Heart left ventricle (tissue), 16 donors: ENCODE results near the gene SELENOF. TPM values are rescaled to one million over a fixed set of nuclear protein-coding genes. Genes with fewer than 3 reads are reported as not detected.
A peak's percentile ranks its signal among the peaks of the same experiment; 100 is the strongest.

Experiments used
- ATAC-seq, 4 donors: fragments of 200-7000 bp; cut with Tn5 transposase; one replicate each; pipeline ENCODE4 v1.9.1; 2020 to 2022; ENCODE audit warnings: moderate library complexity in 4 of 4, mild to moderate bottlenecking in 3 of 4, moderate number of reproducible peaks in 1 of 4
- DNase-seq, 5 donors: peaks; one replicate each; pipeline ENCODE4 v3.0.0-alpha.2; 2020
- H3K27ac ChIP-seq, 12 donors: fragments of 200-600 bp; sonication (generic) in 4 of 12; one replicate each; pipeline versions ENCODE4 v1.5.0 to v1.8.0; 2016 to 2022; ENCODE audit warnings: mild to moderate bottlenecking in 2 of 12
- H3K27me3 ChIP-seq, 9 donors: fragments of 200-600 bp; sonication (generic) in 2 of 9; one replicate each; pipeline versions ENCODE4 v1.5.1 to v1.8.0; 2016 to 2022; ENCODE audit warnings: mild to moderate bottlenecking in 3 of 9
- H3K36me3 ChIP-seq, 9 donors: fragments of 200-600 bp; sonication (generic) in 2 of 9; one replicate each; pipeline versions ENCODE4 v1.5.0 to v1.8.0; 2018 to 2022; ENCODE audit warnings: mild to moderate bottlenecking in 2 of 9
- H3K4me1 ChIP-seq, 12 donors: fragments of 200-600 bp; sonication (generic) in 4 of 12; one replicate each; pipeline versions ENCODE4 v1.5.0 to v1.8.0; 2016 to 2022; ENCODE audit warnings: mild to moderate bottlenecking in 3 of 12
- H3K4me3 ChIP-seq, 12 donors: fragments of 200-600 bp; sonication (generic) in 4 of 12; one replicate each; pipeline versions ENCODE4 v1.5.0 to v1.8.0; 2017 to 2022; ENCODE audit warnings: mild to moderate bottlenecking in 9 of 12, moderate library complexity in 4 of 12
- H3K9me3 ChIP-seq, 12 donors: fragments of 200-600 bp; sonication (generic) in 4 of 12; one replicate each; pipeline versions ENCODE4 v1.5.0 to v1.8.0; 2016 to 2022; ENCODE audit warnings: mild to moderate bottlenecking in 1 of 12
- CTCF ChIP-seq, 12 donors: fragments of 200-600 bp; sonication (generic) in 4 of 12; IDR thresholded peaks; one replicate each; pipeline versions ENCODE4 v1.5.0 to v1.8.0; 2018 to 2022; ENCODE audit warnings: antibody characterized with exemption in 12 of 12, mild to moderate bottlenecking in 5 of 12
- POLR2A ChIP-seq, 2 donors: fragments of 450-650 bp; IDR thresholded peaks; one replicate each; pipeline ENCODE4 v1.6.1; 2017; ENCODE audit warnings: antibody characterized with exemption in 2 of 2, mild to moderate bottlenecking in 2 of 2, moderate library complexity in 2 of 2
- WGBS, 4 donors: extraction: QIAGEN DNeasy Blood & Tissue Kit in 2 of 4; methylation state at CpG; one replicate each; pipeline versions ENCODE4 v1.1.5 to v1.1.7; 2013 to 2018; 5-methylcytosine and 5-hydroxymethylcytosine counted together
- intact Hi-C, 10 donors: fragments of 100-400 bp; cut with DNase I; formaldehyde crosslinking; loops; one replicate each; pipeline versions ENCODE4 v1.11.1 to v1.14.2; 2022
- long read RNA-seq, 3 donors: library from polyadenylated mRNA; unstranded; transcript quantifications; one replicate each; pipeline ENCODE4 v2.0.0, GENCODE V29; 2020 to 2021
- polyA plus RNA-seq, 2 donors: library from polyadenylated mRNA; stranded (reverse); fragments of 200-250 nt; gene quantifications; one replicate each; pipeline ENCODE4 v1.2.3, GENCODE V29; 2013
- total RNA-seq, 9 donors: library from RNA; depleted of rRNA in 2 of 9; stranded (reverse); fragments of >200 nt in 2 of 9; fragmentation: NEBNext Ultra II Directional in 3 of 9; extraction: Animal tissue kit (Norgen Biotek cat#: 25700) in 3 of 9; gene quantifications; one replicate each; pipeline versions ENCODE4 v1.1.0 to v1.2.4, GENCODE V29; 2016 to 2023
- donor health status: ischemic (EF 13 %, LVEDD 7.1; RV severe dilation, severe dysfunction).
- donor health status: healthy with polysubstance abuse.
- donor health status: DM: no; HTN: yes; CAD: no.
- donor health status: DM: no; HTN: no; CAD: no.
- donor health status: ischemic (EF 25% LVEDD 6.9; RV normal size, moderate dysfunction).
- donor health status: ischemic (EF 25% LVEDD 5.7; RV mildly dilated, moderate dysfunction).
- donor health status: healthy.
- donor health status: DM: yes; HTN: yes; CAD: no.
- donor health status: ischemic (EF 35%, LVEDD 5.7; RV mildly dilated, moderate dysfunction).
- donor health status: nonischemic (EF 11% LVEDD 7.7; RV severe dilation, severe dysfunction).
- donor health status: DM: yes; HTN: yes; CAD: no.
- donor health status: PGD.
- donor health status: ischemic (EF 29% LVEDD 5.4; RV normal size, mild dysfunction).
- donor health status: nonischemic (EF 23%, LVEDD 6.1; RV moderate dilation, normal function).

SELENOF gene
- total RNA-seq (100 to 1,000 TPM in 2 of 9 donors, 10 to 100 TPM in 7; 46.8 to 125 (median 76.1) TPM), polyA plus RNA-seq (100 to 1,000 TPM in 1 of 2 donors, 10 to 100 TPM in 1; 53.2 to 101 TPM)
- long read RNA-seq, donor 1, transcript SELENOF-201 (5 exons, 1,781 nt) = major isoform, 22 of 27 reads
- long read RNA-seq, donor 1, partial matches to known transcripts = 3 of 27 reads
- long read RNA-seq, donor 1, other reads (novel, unspliced or antisense) = 0 of 27 reads
- long read RNA-seq, donor 2, transcript SELENOF-201 (5 exons, 1,781 nt) = major isoform, 128 of 147 reads
- long read RNA-seq, donor 2, partial matches to known transcripts = 4 of 147 reads
- long read RNA-seq, donor 2, other reads (novel, unspliced or antisense) = 11 of 147 reads
- long read RNA-seq, donor 3, transcript SELENOF-201 (5 exons, 1,781 nt) = major isoform, 27 of 34 reads
- long read RNA-seq, donor 3, partial matches to known transcripts = 0 of 34 reads
- long read RNA-seq, donor 3, other reads (novel, unspliced or antisense) = 1 of 34 reads

GRCh38 chr1:86913896-86914600, at the start of gene SELENOF:
TSS of gene SELENOF (minus strand) at chr1:86914126. CDS start at chr1:86914111, 15 bp downstream.
- ATAC-seq (peak; percentile 96 to 99 (median 98)), DNase-seq (peak; percentile 99 to 100 (median 99))
- H3K4me1 ChIP-seq = peaks cover 3 to 38% (median 26%) of the 10 kb centered on the region in 12 donors
- no peaks in the 10 kb centered on the region for H3K27me3 ChIP-seq
- peak within 1 kb of the TSS; percentile 60 to 95 (median 86) for H3K4me3 ChIP-seq
- peaks cover 0 to 11% (median 3%) of the 10 kb centered on the region in 9 donors for H3K36me3 ChIP-seq
- no peaks in the 10 kb centered on the region for H3K9me3 ChIP-seq
- intact Hi-C loops = loop anchor here in 7 of 10 donors (1.0 to 10.0 kb wide), 5 partner anchors 49 to 421 kb away; partner anchors contain the start of gene SH3GLB1 (in 7 of the 7)
- H3K27ac ChIP-seq = peak within 1 kb of the TSS; percentile 88 to 98 (median 96)
- 0 to 1% (median 1%) methylated on average over 37 to 44 of the region's 44 CpGs for WGBS, 4 donors
- TF ChIP-seq CTCF (IDR thresholded peaks at IDR 0.05) (no peak), POLR2A (IDR thresholded peaks at IDR 0.05) (peak; percentile 30 to 70)

- H3K9me3 ChIP-seq = no peaks in the 10 kb centered on the region
- no peaks in the 10 kb centered on the region for H3K36me3 ChIP-seq
- H3K27me3 ChIP-seq = no peaks in the 10 kb centered on the region
- intact Hi-C loops = loop anchor here in 1 of 10 donors (5.0 kb wide), 1 partner anchor 118 kb away; no protein-coding TSS in a partner anchor
- no peak overlapping the region for H3K27ac ChIP-seq
- no peak for ATAC-seq
- TF ChIP-seq CTCF (IDR thresholded peaks at IDR 0.05) = no peak
- TF ChIP-seq POLR2A (IDR thresholded peaks at IDR 0.05) = no peak
- no peak for DNase-seq
- H3K4me3 ChIP-seq = no peak overlapping the region
- H3K4me1 ChIP-seq = peaks cover 0 to 5% (median 0%) of the 10 kb centered on the region in 12 donors
Measured at GRCh38 chr1:86960548-86960947, 46.6 kb upstream of the SELENOF start.

- intact Hi-C loops = no loop called here
- TF ChIP-seq CTCF (IDR thresholded peaks at IDR 0.05) = no peak
- TF ChIP-seq POLR2A (IDR thresholded peaks at IDR 0.05) = no peak
- Histone ChIP-seq H3K9me3 (no peaks in the 10 kb centered on the region), H3K4me3 (no peak overlapping the region), H3K36me3 (no peaks in the 10 kb centered on the region), H3K27me3 (no peaks in the 10 kb centered on the region), H3K27ac (no peak overlapping the region), H3K4me1 (peaks cover 0 to 7% (median 0%) of the 10 kb centered on the region in 12 donors)
- ATAC-seq (no peak), DNase-seq (no peak)
Measured at GRCh38 chr1:86957221-86957620, 43.3 kb upstream of the SELENOF start.

- TF ChIP-seq CTCF (IDR thresholded peaks at IDR 0.05) (no peak), POLR2A (IDR thresholded peaks at IDR 0.05) (no peak)
- peaks cover 0 to 7% (median 0%) of the 10 kb centered on the region in 12 donors for H3K4me1 ChIP-seq
- no peak for DNase-seq
- H3K27ac ChIP-seq = no peak overlapping the region
- no peak for ATAC-seq
- no peaks in the 10 kb centered on the region for H3K9me3 ChIP-seq
- H3K36me3 ChIP-seq = no peaks in the 10 kb centered on the region
- H3K27me3 ChIP-seq = no peaks in the 10 kb centered on the region
- intact Hi-C loops = no loop called here
- no peak overlapping the region for H3K4me3 ChIP-seq
Measured at GRCh38 chr1:86956221-86956620, 42.3 kb upstream of the SELENOF start.
